Measurements from ENCODE around the gene DMAC2L.
A peak's percentile ranks its signal among the peaks of the same experiment; 100 is the strongest.

The DMAC2L gene, protein sequence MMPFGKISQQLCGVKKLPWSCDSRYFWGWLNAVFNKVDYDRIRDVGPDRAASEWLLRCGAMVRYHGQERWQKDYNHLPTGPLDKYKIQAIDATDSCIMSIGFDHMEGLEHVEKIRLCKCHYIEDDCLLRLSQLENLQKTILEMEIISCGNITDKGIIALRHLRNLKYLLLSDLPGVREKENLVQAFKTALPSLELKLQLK

DNA sequence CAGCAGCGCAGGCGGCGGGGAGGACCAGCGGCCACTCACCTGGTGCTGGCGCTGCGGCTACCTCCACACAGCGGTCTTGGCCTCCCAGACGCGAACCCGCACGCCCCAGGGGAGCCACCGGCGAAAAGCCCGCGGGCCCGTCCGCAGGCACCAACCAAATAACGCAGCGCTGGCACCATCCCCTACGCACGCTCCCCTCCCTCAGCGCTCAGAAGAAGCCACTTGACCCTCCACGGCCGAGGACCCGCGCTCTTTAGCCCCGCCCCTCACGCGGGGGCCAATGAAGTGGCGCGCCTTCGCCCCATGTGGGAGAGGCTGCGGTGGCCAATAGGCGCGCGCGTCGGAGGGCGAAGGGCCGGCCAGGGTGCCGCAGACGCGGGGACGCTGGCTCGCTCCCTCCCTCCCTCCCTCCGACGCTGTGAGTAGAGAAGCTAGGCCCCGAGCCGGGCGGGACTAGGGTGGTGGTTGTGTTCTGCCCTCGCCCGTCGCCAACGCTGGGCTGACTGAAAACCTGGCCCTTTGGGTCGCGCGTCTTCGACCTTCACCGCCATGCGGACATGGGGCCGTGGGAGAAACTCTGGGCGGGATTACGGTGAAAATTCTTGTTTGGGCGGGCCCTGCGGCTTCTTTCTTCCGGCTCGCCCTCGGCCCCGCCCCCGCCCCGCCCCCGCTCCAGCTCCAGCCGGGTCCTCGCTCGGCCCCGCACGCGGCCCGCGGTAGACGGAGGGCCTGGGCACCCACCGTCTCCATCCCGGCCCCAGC lies at the start of gene DMAC2L, which contains the start of gene L2HGDH:
DMAC2L (plus strand) TSS at position 353 of the 762 bp plus-strand sequence. CDS start 9,164 bp downstream, outside the sequence.
L2HGDH (minus strand) TSS at position 258 of the 762 bp plus-strand sequence; CDS start at position 179, 79 bp downstream.
- 0 out of 2 replicates have a peak, but pooled peaks cover 7% of the 10 kb centered on the region for H3K9me3 ChIP-seq (ENCODE audit: control insufficient read depth, insufficient read depth, low read length)
- H3K27me3 ChIP-seq (ENCODE audit: control insufficient read depth, insufficient read depth, low read length) = no peaks in the 10 kb centered on the region
- H3K9ac ChIP-seq (ENCODE audit: low read depth, low read length) = peak within 1 kb of the TSS; percentile 91
- no peaks in the 10 kb centered on the region for H3K36me3 ChIP-seq (ENCODE audit: control insufficient read depth, insufficient read depth, low read length)
- H3K27ac ChIP-seq (ENCODE audit: low read depth, low read length) = peak within 1 kb of the TSS; percentile 95
- H3K4me1 ChIP-seq (ENCODE audit: control insufficient read depth, insufficient read depth, low read length) = peaks cover 7% of the 10 kb centered on the region
- peak within 1 kb of the TSS; percentile 85 for H3K4me3 ChIP-seq (ENCODE audit: low read depth, low read length)

DNA sequence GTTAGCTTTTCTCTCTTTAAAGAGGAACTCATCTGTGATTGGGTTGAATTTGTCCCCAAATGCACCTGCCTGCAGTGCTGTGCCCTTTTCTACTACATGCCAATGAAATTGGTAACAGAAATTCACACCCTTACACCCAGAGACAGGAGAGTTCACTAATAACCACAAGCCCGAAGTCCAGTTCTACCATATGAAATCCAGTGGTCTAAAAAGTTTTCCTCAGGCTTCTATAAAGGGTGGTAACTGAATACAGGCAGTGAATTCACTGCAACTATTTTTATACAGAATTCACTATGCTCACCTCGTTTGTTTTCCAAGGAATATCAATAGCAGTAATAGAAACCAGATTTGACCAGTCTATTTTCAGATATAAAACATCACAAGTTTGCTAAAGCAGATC lies 49.3 kb upstream of the DMAC2L start:
- Histone ChIP-seq H3K9ac (ENCODE audit: low read depth, low read length) (no peak overlapping the region), H3K27ac (ENCODE audit: low read depth, low read length) (no peak overlapping the region), H3K9me3 (ENCODE audit: control insufficient read depth, insufficient read depth, low read length) (no peaks in the 10 kb centered on the region), H3K36me3 (ENCODE audit: control insufficient read depth, insufficient read depth, low read length) (peaks cover 24% of the 10 kb centered on the region), H3K27me3 (ENCODE audit: control insufficient read depth, insufficient read depth, low read length) (no peaks in the 10 kb centered on the region), H3K4me1 (ENCODE audit: control insufficient read depth, insufficient read depth, low read length) (no peaks in the 10 kb centered on the region), H3K4me3 (ENCODE audit: low read depth, low read length) (no peak overlapping the region)

DNA sequence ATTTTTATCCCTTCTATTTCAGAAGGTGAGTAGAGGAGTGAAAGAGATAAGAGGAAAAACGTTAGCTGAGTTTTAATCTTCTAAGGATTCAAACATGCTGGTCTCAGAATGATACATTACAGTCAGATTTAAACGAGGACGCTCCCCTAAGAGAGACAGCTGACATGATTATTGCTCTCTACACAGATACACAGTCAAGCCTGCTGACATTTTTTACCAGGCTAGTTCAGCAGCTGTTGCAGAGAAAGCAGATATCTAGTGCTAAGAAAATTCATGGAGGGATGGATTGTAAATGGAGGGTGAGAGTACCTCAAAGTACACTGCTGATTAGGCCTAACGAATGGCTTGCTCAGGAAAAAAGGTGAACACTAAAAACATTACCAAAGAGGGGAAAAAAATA lies 48.8 kb upstream of the DMAC2L start:
- Histone ChIP-seq H3K4me3 (ENCODE audit: low read depth, low read length) (no peak overlapping the region), H3K4me1 (ENCODE audit: control insufficient read depth, insufficient read depth, low read length) (no peaks in the 10 kb centered on the region), H3K27me3 (ENCODE audit: control insufficient read depth, insufficient read depth, low read length) (no peaks in the 10 kb centered on the region), H3K27ac (ENCODE audit: low read depth, low read length) (no peak overlapping the region), H3K9me3 (ENCODE audit: control insufficient read depth, insufficient read depth, low read length) (no peaks in the 10 kb centered on the region), H3K9ac (ENCODE audit: low read depth, low read length) (no peak overlapping the region), H3K36me3 (ENCODE audit: control insufficient read depth, insufficient read depth, low read length) (peaks cover 26% of the 10 kb centered on the region)

DNA sequence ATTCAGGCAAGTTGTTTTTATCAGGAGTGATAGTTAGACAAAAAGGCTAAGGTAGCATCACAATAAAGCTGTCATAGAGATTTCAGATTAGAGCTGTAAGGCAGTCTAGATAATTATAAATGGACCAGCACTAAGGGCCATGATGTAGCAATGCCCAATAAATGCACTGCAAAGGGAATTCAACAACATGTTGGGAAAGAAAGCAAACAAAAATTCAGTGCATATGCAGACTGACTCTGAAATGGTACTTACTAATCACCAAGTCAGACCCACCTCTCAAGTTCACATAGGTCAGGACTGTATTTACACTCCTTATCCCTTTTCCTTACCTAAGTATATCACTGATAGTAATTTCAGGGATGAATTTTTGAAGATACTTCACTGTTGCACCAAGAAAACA lies 47.1 kb upstream of the DMAC2L start:
- Histone ChIP-seq H3K9ac (ENCODE audit: low read depth, low read length) (no peak overlapping the region), H3K36me3 (ENCODE audit: control insufficient read depth, insufficient read depth, low read length) (peaks cover 29% of the 10 kb centered on the region), H3K9me3 (ENCODE audit: control insufficient read depth, insufficient read depth, low read length) (no peaks in the 10 kb centered on the region), H3K4me3 (ENCODE audit: low read depth, low read length) (no peak overlapping the region), H3K27me3 (ENCODE audit: control insufficient read depth, insufficient read depth, low read length) (no peaks in the 10 kb centered on the region), H3K4me1 (ENCODE audit: control insufficient read depth, insufficient read depth, low read length) (no peaks in the 10 kb centered on the region), H3K27ac (ENCODE audit: low read depth, low read length) (no peak overlapping the region)

DNA sequence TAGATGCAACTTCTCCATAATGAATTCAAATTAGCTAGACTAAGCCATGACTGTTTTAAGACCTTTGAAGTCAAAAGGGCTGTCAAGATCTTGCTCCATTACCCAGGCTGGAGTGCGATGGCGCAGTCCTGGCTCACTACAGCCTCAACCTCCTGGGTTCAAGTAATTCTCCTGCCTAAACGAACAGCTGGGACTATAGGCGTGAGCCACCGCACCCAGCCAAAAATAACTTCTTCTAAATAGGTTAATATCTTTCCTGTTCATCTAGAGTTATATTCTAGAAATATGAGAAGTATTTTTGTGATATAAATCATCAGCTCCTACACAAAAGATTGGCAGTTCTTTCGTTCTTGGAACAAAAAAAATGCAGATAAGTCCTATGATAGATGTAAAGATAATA lies 41.2 kb upstream of the DMAC2L start:
- Histone ChIP-seq H3K27me3 (ENCODE audit: control insufficient read depth, insufficient read depth, low read length) (no peaks in the 10 kb centered on the region), H3K36me3 (ENCODE audit: control insufficient read depth, insufficient read depth, low read length) (peaks cover 19% of the 10 kb centered on the region), H3K4me1 (ENCODE audit: control insufficient read depth, insufficient read depth, low read length) (no peaks in the 10 kb centered on the region), H3K4me3 (ENCODE audit: low read depth, low read length) (no peak overlapping the region), H3K9ac (ENCODE audit: low read depth, low read length) (no peak overlapping the region), H3K9me3 (ENCODE audit: control insufficient read depth, insufficient read depth, low read length) (no peaks in the 10 kb centered on the region), H3K27ac (ENCODE audit: low read depth, low read length) (no peak overlapping the region)

DNA sequence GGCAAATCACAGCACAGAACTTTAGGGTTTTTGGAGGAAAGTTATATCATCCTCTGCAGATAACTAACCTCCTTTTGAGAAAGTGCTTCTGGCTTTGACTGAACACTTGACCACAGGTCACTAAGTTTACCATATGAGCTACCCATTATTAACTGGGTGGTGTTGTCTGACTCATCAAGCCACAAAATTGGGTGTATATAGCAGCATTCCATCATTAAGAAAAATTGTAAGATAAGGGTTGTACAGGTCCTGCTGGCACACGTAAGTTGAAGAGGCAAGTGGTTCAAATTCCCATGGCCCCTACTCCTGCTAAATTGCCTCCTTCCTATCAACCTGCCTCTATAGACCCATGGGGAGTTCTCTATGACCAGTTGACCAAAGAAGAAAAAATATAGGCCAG lies 39.6 kb upstream of the DMAC2L start:
- Histone ChIP-seq H3K4me3 (ENCODE audit: low read depth, low read length) (no peak overlapping the region), H3K36me3 (ENCODE audit: control insufficient read depth, insufficient read depth, low read length) (peaks cover 18% of the 10 kb centered on the region), H3K27ac (ENCODE audit: low read depth, low read length) (no peak overlapping the region), H3K9ac (ENCODE audit: low read depth, low read length) (no peak overlapping the region), H3K27me3 (ENCODE audit: control insufficient read depth, insufficient read depth, low read length) (no peaks in the 10 kb centered on the region), H3K9me3 (ENCODE audit: control insufficient read depth, insufficient read depth, low read length) (no peaks in the 10 kb centered on the region), H3K4me1 (ENCODE audit: control insufficient read depth, insufficient read depth, low read length) (no peaks in the 10 kb centered on the region)

DNA sequence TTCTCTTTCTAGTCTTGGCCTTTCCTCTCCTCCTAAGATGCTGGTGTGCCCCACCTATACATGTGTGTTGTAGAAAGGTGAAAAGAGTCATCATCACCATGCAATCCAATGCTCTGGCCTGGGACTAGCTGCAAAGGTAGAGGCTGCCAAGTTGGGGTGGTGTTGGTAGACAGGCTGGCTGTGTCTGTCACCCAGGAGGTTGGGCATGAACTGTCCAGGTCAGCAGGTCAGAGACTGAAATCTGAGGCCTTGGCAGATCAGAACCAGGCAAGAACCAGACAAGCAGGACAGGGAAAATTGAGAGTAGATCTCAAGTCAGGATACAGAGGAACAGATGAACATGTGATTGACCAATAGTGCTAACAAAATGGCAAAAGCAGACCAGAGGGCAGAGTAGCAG lies 26.3 kb upstream of the DMAC2L start:
- Histone ChIP-seq H3K27me3 (ENCODE audit: control insufficient read depth, insufficient read depth, low read length) (no peaks in the 10 kb centered on the region), H3K36me3 (ENCODE audit: control insufficient read depth, insufficient read depth, low read length) (peaks cover 34% of the 10 kb centered on the region), H3K9me3 (ENCODE audit: control insufficient read depth, insufficient read depth, low read length) (no peaks in the 10 kb centered on the region), H3K27ac (ENCODE audit: low read depth, low read length) (no peak overlapping the region), H3K4me1 (ENCODE audit: control insufficient read depth, insufficient read depth, low read length) (no peaks in the 10 kb centered on the region), H3K4me3 (ENCODE audit: low read depth, low read length) (no peak overlapping the region), H3K9ac (ENCODE audit: low read depth, low read length) (no peak overlapping the region)

DNA sequence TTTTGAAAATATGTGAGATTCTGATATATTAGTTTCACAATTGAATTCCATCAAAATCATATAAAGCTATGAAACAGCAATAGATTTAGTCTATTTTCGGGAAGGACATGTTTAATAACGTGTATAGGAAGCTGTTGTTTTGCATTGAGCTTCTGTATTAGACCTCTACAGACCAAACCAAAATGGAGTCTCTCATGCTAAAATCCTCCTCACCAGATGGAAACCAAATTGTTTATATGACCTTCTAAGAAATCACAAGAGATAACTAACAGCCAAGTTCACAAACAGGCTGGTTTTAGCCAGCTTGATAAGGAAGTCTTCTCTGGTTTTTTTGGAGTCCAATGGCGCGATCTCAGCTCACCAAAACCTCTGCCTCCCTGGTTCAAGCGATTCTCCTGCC lies 24.0 kb upstream of the DMAC2L start:
- H3K9ac ChIP-seq (ENCODE audit: low read depth, low read length) = no peak overlapping the region
- H3K9me3 ChIP-seq (ENCODE audit: control insufficient read depth, insufficient read depth, low read length) = no peaks in the 10 kb centered on the region
- no peaks in the 10 kb centered on the region for H3K27me3 ChIP-seq (ENCODE audit: control insufficient read depth, insufficient read depth, low read length)
- H3K4me3 ChIP-seq (ENCODE audit: low read depth, low read length) = no peak overlapping the region
- H3K4me1 ChIP-seq (ENCODE audit: control insufficient read depth, insufficient read depth, low read length) = no peaks in the 10 kb centered on the region
- H3K36me3 ChIP-seq (ENCODE audit: control insufficient read depth, insufficient read depth, low read length) = peaks cover 39% of the 10 kb centered on the region
- H3K27ac ChIP-seq (ENCODE audit: low read depth, low read length) = no peak overlapping the region

DNA sequence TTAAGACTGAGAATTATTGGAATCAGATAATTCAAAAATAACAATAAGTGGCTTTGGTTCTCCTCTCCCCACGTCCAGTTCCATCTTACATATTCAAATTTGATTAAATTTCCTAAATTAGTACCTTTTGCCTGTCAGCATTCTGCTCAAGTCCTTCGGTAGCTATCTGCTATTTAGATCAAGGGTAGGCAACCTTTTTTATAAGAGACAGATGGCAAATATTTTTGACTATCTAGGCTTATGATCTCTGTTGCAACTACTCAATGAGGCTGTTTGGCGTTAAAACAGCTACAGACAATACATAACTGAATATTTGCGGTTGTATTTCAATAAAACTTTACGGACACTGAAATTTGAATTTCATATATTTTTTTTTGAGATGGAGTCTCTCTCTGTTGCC lies 21.8 kb upstream of the DMAC2L start:
- Histone ChIP-seq H3K9ac (ENCODE audit: low read depth, low read length) (no peak overlapping the region), H3K4me1 (ENCODE audit: control insufficient read depth, insufficient read depth, low read length) (no peaks in the 10 kb centered on the region), H3K27ac (ENCODE audit: low read depth, low read length) (no peak overlapping the region), H3K36me3 (ENCODE audit: control insufficient read depth, insufficient read depth, low read length) (peaks cover 40% of the 10 kb centered on the region), H3K4me3 (ENCODE audit: low read depth, low read length) (no peak overlapping the region), H3K9me3 (ENCODE audit: control insufficient read depth, insufficient read depth, low read length) (no peaks in the 10 kb centered on the region), H3K27me3 (ENCODE audit: control insufficient read depth, insufficient read depth, low read length) (no peaks in the 10 kb centered on the region)

DNA sequence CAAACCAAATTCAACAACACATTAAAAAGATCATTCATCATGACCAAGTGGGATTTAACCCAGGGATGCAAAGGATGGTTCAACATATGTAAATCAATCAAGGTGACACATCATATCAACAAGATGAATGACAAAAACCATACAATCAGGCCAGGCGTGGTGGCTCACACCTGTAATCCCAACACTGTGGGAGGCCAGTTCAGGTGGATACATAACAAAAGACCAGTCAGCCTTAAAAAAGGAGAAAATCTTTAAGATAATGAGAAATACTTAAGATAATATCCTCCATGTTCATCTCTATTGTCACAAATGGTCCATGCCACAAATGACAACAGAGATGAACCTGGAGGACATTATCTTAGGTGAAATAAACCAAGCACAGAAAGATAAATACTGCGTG lies 12.5 kb upstream of the DMAC2L start:
- no peaks in the 10 kb centered on the region for H3K9me3 ChIP-seq (ENCODE audit: control insufficient read depth, insufficient read depth, low read length)
- H3K4me1 ChIP-seq (ENCODE audit: control insufficient read depth, insufficient read depth, low read length) = no peaks in the 10 kb centered on the region
- no peak overlapping the region for H3K9ac ChIP-seq (ENCODE audit: low read depth, low read length)
- peaks cover 10% of the 10 kb centered on the region for H3K36me3 ChIP-seq (ENCODE audit: control insufficient read depth, insufficient read depth, low read length)
- no peaks in the 10 kb centered on the region for H3K27me3 ChIP-seq (ENCODE audit: control insufficient read depth, insufficient read depth, low read length)
- no peak overlapping the region for H3K27ac ChIP-seq (ENCODE audit: low read depth, low read length)
- no peak overlapping the region for H3K4me3 ChIP-seq (ENCODE audit: low read depth, low read length)

DNA sequence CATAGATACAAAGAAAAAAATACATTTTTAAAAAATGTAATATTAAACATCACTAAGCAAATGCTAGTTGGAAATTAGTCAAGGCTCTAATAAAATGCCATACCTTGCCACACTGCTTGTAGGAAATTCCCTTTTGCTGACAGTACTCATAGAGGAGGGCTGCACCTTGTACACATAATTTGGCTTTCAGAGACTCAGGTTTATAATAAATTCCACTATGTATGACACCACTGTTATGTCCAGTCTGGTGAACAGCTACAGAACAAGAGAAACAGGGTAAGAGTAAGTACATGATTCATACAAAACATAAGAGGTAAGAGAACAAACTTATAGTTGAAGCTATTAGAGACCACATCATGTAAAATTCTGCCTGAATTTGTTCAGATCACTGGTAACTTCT lies 10.2 kb upstream of the DMAC2L start:
- H3K9ac ChIP-seq (ENCODE audit: low read depth, low read length) = no peak overlapping the region
- no peaks in the 10 kb centered on the region for H3K9me3 ChIP-seq (ENCODE audit: control insufficient read depth, insufficient read depth, low read length)
- no peaks in the 10 kb centered on the region for H3K4me1 ChIP-seq (ENCODE audit: control insufficient read depth, insufficient read depth, low read length)
- no peaks in the 10 kb centered on the region for H3K27me3 ChIP-seq (ENCODE audit: control insufficient read depth, insufficient read depth, low read length)
- H3K36me3 ChIP-seq (ENCODE audit: control insufficient read depth, insufficient read depth, low read length) = peaks cover 10% of the 10 kb centered on the region
- no peak overlapping the region for H3K4me3 ChIP-seq (ENCODE audit: low read depth, low read length)
- no peak overlapping the region for H3K27ac ChIP-seq (ENCODE audit: low read depth, low read length)

Data from HUES48 (cell line).